Ureter (tissue), 1 donor: Measurements from ENCODE around the gene HDHD2. TPM values are rescaled to one million over a fixed set of nuclear protein-coding genes. Genes with fewer than 3 reads are reported as not detected.
A peak's percentile ranks its signal among the peaks of the same experiment; 100 is the strongest.

Experiments
- DNase-seq: peaks from one replicate; pipeline ENCODE4 v3.0.0-alpha.2; 2020; ENCODE audit warnings: low spot score
- total RNA-seq: library from RNA; stranded (reverse); gene quantifications from one replicate; pipeline ENCODE4 v1.2.4, GENCODE V29; 2023
- donor health status: DM: yes; HTN: yes; CAD: no.

Gene HDHD2
- total RNA-seq, 1 donor from 2014 or later, result 46.9 TPM

- no peak for DNase-seq
Measured at GRCh38 chr18:47146206-47146605, 4.1 kb downstream of the HDHD2 start.

GRCh38 chr18:47143899-47144485 lies 6.3 kb downstream of the HDHD2 start:
- DNase-seq, result no peak

- no peak for DNase-seq
Measured at GRCh38 chr18:47143153-47143552, 7.1 kb downstream of the HDHD2 start.

- DNase-seq, result no peak
Measured at GRCh38 chr18:47141289-47141688, 9.0 kb downstream of the HDHD2 start.

- DNase-seq, result no peak
Measured at GRCh38 chr18:47121146-47121545, 29.2 kb downstream of the HDHD2 start.

- DNase-seq, result no peak
Measured at GRCh38 chr18:47120428-47120827, 29.9 kb downstream of the HDHD2 start.

GRCh38 chr18:47118981-47119380 lies 31.3 kb downstream of the HDHD2 start:
- DNase-seq, result no peak

- no peak for DNase-seq
Measured at GRCh38 chr18:47115205-47115604, 35.1 kb downstream of the HDHD2 start.

GRCh38 chr18:47113796-47114540 lies 36.3 kb downstream of the HDHD2 start:
- no peak for DNase-seq

- DNase-seq, result no peak
Measured at GRCh38 chr18:47110492-47111274, 39.6 kb downstream of the HDHD2 start.

- no peak for DNase-seq
Measured at GRCh38 chr18:47109720-47110119, 40.6 kb downstream of the HDHD2 start.

- no peak for DNase-seq
Measured at GRCh38 chr18:47108998-47109405, 41.3 kb downstream of the HDHD2 start.

GRCh38 chr18:47108373-47108772 lies 41.9 kb downstream of the HDHD2 start:
- no peak for DNase-seq

- peak; percentile 53 for DNase-seq
Measured at GRCh38 chr18:47100212-47100831, 50.0 kb downstream of the HDHD2 start.

- no peak for DNase-seq
Measured at GRCh38 chr18:47095810-47096209, 54.5 kb downstream of the HDHD2 start.

GRCh38 chr18:47087676-47088075 lies 62.6 kb downstream of the HDHD2 start:
- no peak for DNase-seq

GRCh38 chr18:47081578-47081977 lies 68.7 kb downstream of the HDHD2 start:
- DNase-seq, result no peak

GRCh38 chr18:47080872-47081271 lies 69.4 kb downstream of the HDHD2 start:
- DNase-seq, result no peak

GRCh38 chr18:47077111-47077510 lies 73.2 kb downstream of the HDHD2 start:
- DNase-seq, result no peak

GRCh38 chr18:47075098-47075883 lies 75.0 kb downstream of the HDHD2 start:
- no peak for DNase-seq

- DNase-seq, result no peak
Measured at GRCh38 chr18:47067648-47068047, 82.7 kb downstream of the HDHD2 start.

- DNase-seq, result no peak
Measured at GRCh38 chr18:47063096-47063495, 87.2 kb downstream of the HDHD2 start.
